Measurements from ENCODE around the gene SFSWAP. TPM values are rescaled to one million over a fixed set of nuclear protein-coding genes. Genes with fewer than 3 reads are reported as not detected.

SFSWAP gene
- polyA plus RNA-seq, 4 donors: 19.7 to 34.7 (median 33.4) TPM

DNA sequence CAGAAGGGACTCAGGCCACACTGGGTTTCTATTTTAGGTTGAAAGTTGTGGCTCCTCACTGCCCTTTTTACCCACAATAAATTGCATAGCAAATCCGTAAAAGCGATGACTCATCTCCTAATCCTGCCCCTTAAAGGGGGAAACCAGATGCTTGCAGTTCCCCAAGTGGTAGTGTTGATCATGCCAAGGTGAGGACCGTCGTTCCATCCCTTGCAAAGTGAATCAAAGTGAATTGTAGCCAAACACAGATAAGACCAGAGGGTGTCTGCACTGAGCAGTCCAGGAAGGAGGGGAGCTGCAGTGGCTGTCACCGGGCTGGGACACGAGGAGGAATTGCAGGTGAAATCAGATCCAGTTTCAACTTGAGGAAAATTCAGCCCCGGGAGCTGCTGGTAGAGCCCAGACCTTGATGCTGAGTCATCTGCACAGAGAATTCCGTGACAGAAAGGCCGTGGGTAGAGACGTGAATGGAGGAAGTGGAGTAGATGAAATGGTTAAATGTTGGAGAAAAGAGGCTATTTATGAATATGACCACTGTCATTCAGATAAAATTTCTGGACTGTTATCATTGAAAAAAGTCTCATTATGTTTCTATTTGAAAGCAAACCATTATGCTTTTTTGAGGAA, 73.1 kb downstream of the SFSWAP start:
- Histone ChIP-seq H3K36me3 (ENCODE audit: control insufficient read depth in 3 of 3, insufficient read depth in 2 of 3, low read depth in 1 of 3, low read length in 3 of 3) (peaks cover 10 to 62% (median 18%) of the 10 kb centered on the region in 3 donors), H3K27me3 (ENCODE audit: control insufficient read depth in 3 of 3, insufficient read depth in 3 of 3, low read length in 3 of 3) (no peaks in the 10 kb centered on the region), H3K27ac (ENCODE audit: low read depth in 1 of 3, low read length in 2 of 3) (no peak overlapping the region), H3K9me3 (ENCODE audit: control insufficient read depth in 2 of 2, insufficient read depth in 1 of 2, low read depth in 1 of 2, low read length in 1 of 2) (no peaks in the 10 kb centered on the region), H3K4me3 (ENCODE audit: low read depth in 1 of 3, low read length in 3 of 3) (no peak overlapping the region), H3K4me1 (ENCODE audit: control insufficient read depth in 3 of 3, insufficient read depth in 2 of 3, low read depth in 1 of 3, low read length in 2 of 3) (no peaks in the 10 kb centered on the region)
- DNase-seq (no peak), FAIRE-seq (no peak)
- 61 to 87% (median 76%) methylated on average over 10 of the region's 10 CpGs for WGBS, 3 donors

DNA sequence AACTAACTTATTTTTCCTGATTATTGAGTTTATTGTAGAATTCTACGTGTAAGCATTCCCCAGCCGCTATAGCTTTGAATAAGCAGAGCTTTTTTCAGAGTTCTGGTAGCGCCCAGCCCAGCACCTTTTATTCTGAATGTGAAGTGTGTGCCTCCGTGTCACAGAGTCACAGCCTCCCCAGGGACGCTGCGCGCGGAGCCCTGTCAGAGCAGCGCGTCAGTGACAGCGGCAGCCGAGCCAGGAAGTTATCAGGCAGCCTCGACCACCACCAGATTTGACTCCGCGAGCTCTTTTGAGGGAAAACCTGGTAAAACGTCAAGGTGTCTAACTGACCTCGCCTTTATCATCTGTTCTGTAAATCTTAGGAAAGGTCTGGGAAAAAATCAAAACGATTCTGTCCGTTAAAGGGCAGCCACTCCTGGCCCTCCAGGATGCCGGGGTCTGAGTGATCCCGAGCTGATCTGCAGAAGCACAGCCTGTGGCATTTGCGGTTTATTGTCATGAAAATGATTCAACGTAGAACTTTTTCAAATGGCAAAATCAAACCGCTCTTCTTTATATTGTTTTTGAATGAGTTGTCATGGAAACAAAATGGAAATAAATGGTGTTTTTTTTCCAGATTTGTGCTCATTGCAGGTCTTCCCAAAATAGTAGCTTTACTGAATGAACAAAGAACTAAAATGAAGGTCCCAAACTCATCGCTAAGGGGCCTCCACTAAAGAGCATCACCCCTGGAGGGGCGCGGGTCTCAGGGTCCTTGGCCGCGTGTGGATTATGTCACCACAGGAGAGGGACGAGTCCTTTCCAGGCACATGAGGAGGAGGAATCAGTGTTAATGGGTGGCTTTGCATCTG, 74.2 kb downstream of the SFSWAP start:
- no peak overlapping the region for H3K27ac ChIP-seq (ENCODE audit: low read depth in 1 of 3, low read length in 2 of 3)
- peaks cover 13 to 63% (median 22%) of the 10 kb centered on the region in 3 donors for H3K36me3 ChIP-seq (ENCODE audit: control insufficient read depth in 3 of 3, insufficient read depth in 2 of 3, low read depth in 1 of 3, low read length in 3 of 3)

DNA sequence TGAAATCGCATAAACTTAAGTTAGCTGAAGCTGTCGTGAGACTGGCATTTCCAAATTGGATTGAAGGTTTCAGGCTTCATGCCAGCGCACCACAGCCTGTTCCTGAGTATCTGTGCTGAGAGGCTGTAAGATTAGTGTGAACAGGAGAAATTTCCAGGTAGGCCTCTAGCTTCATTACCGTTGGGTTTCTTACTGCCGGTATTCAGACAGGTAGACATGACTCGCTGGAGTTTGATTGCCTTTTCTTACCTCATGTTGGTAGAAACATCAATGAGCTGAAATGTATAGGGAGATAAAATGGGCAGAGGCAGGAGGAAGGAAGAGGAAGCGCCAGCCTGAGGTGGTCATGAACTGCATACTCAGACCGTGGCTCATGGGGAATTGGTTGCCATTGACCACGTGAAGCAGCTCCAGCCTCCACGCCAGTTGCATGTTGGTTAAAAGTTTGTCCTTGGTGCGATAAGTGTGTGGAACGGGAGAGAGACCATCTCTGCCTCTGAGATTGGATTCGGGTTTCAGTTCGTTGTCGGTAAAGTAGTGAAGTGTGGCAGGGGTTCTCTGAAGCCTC, 75.0 kb downstream of the SFSWAP start:
- DNase-seq (no peak), FAIRE-seq (no peak)
- no peaks in the 10 kb centered on the region for H3K9me3 ChIP-seq (ENCODE audit: control insufficient read depth in 2 of 2, insufficient read depth in 1 of 2, low read depth in 1 of 2, low read length in 1 of 2)
- no peak overlapping the region for H3K27ac ChIP-seq (ENCODE audit: low read depth in 1 of 3, low read length in 2 of 3)
- peaks cover 13 to 63% (median 22%) of the 10 kb centered on the region in 3 donors for H3K36me3 ChIP-seq (ENCODE audit: control insufficient read depth in 3 of 3, insufficient read depth in 2 of 3, low read depth in 1 of 3, low read length in 3 of 3)
- H3K27me3 ChIP-seq (ENCODE audit: control insufficient read depth in 3 of 3, insufficient read depth in 3 of 3, low read length in 3 of 3): no peaks in the 10 kb centered on the region
- WGBS, 3 donors: 94 to 97% (median 95%) methylated on average over 15 of the region's 15 CpGs
- H3K4me3 ChIP-seq (ENCODE audit: low read depth in 1 of 3, low read length in 3 of 3): no peak overlapping the region
- no peaks in the 10 kb centered on the region for H3K4me1 ChIP-seq (ENCODE audit: control insufficient read depth in 3 of 3, insufficient read depth in 2 of 3, low read depth in 1 of 3, low read length in 2 of 3)

More for the DNA sequence above, 74.2 kb downstream of the SFSWAP start:
- Histone ChIP-seq H3K4me1 (ENCODE audit: control insufficient read depth in 3 of 3, insufficient read depth in 2 of 3, low read depth in 1 of 3, low read length in 2 of 3) (no peaks in the 10 kb centered on the region), H3K9me3 (ENCODE audit: control insufficient read depth in 2 of 2, insufficient read depth in 1 of 2, low read depth in 1 of 2, low read length in 1 of 2) (no peaks in the 10 kb centered on the region), H3K27me3 (ENCODE audit: control insufficient read depth in 3 of 3, insufficient read depth in 3 of 3, low read length in 3 of 3) (no peaks in the 10 kb centered on the region), H3K4me3 (ENCODE audit: low read depth in 1 of 3, low read length in 3 of 3) (no peak overlapping the region)
- no peak for DNase-seq
- WGBS, 3 donors: 88 to 95% (median 94%) methylated on average over 30 of the region's 30 CpGs
- FAIRE-seq: no peak

DNA sequence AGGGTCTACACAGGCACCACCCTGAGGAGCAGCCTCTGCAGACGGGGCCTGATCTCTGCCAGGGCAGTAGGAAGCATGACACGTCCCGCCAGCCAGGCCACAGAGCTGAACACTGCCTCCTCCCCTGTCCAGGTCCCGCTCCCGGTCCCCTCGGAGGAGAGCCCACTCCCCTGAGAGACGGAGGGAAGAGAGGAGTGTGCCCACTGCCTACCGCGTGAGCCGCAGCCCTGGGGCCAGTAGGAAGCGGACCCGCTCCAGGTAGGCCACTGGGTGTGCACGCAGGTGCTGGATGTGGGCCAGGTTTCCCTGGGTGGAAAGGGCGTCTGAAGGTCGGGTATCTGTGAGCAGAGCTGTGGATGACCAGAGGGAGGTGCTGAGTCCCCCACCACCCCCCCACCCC, 75.4 kb downstream of the SFSWAP start:
- Histone ChIP-seq H3K4me1 (ENCODE audit: control insufficient read depth in 3 of 3, insufficient read depth in 2 of 3, low read depth in 1 of 3, low read length in 2 of 3) (no peaks in the 10 kb centered on the region), H3K36me3 (ENCODE audit: control insufficient read depth in 3 of 3, insufficient read depth in 2 of 3, low read depth in 1 of 3, low read length in 3 of 3) (peaks cover 13 to 66% (median 22%) of the 10 kb centered on the region in 3 donors), H3K4me3 (ENCODE audit: low read depth in 1 of 3, low read length in 3 of 3) (no peak overlapping the region), H3K27me3 (ENCODE audit: control insufficient read depth in 3 of 3, insufficient read depth in 3 of 3, low read length in 3 of 3) (no peaks in the 10 kb centered on the region), H3K9me3 (ENCODE audit: control insufficient read depth in 2 of 2, insufficient read depth in 1 of 2, low read depth in 1 of 2, low read length in 1 of 2) (no peaks in the 10 kb centered on the region), H3K27ac (ENCODE audit: low read depth in 1 of 3, low read length in 2 of 3) (no peak overlapping the region)
- FAIRE-seq (no peak), DNase-seq (no peak)
- 79 to 90% (median 89%) methylated on average over 11 to 15 of the region's 15 CpGs for WGBS, 3 donors

DNA sequence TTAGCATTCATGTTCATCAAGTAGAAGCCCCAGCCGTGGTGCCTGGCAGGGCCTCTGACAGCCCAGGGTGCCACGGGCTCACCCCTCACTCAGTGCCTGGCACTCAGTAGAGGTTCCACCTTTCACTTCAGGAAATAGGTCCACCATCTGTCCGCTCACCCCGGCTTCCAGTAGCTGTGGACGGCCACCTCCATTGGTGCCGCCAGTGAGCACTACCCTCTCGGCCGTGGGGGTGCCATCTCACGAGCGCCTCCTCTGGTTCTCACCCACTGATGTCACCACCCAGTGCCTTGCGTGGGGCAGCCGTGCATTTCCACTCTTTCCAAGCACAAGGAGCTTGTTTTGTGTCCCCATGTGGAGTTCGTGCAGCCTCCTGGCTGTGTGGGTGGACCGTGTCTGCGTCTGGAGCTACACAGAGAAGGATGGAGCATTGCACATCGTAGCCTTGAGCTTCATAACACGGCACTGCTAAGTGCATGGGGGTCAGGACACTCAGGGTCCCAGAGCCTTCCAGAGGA, 76.3 kb downstream of the SFSWAP start:
- H3K9me3 ChIP-seq (ENCODE audit: control insufficient read depth in 2 of 2, insufficient read depth in 1 of 2, low read depth in 1 of 2, low read length in 1 of 2): no peaks in the 10 kb centered on the region
- FAIRE-seq (no peak), DNase-seq (no peak)
- H3K4me3 ChIP-seq (ENCODE audit: low read depth in 1 of 3, low read length in 3 of 3): no peak overlapping the region
- no peaks in the 10 kb centered on the region for H3K27me3 ChIP-seq (ENCODE audit: control insufficient read depth in 3 of 3, insufficient read depth in 3 of 3, low read length in 3 of 3)
- no peaks in the 10 kb centered on the region for H3K4me1 ChIP-seq (ENCODE audit: control insufficient read depth in 3 of 3, insufficient read depth in 2 of 3, low read depth in 1 of 3, low read length in 2 of 3)
- 94 to 95% (median 95%) methylated on average over 17 of the region's 17 CpGs for WGBS, 3 donors
- H3K27ac ChIP-seq (ENCODE audit: low read depth in 1 of 3, low read length in 2 of 3): no peak overlapping the region
- H3K36me3 ChIP-seq (ENCODE audit: control insufficient read depth in 3 of 3, insufficient read depth in 2 of 3, low read depth in 1 of 3, low read length in 3 of 3): peaks cover 11 to 68% (median 22%) of the 10 kb centered on the region in 3 donors

DNA sequence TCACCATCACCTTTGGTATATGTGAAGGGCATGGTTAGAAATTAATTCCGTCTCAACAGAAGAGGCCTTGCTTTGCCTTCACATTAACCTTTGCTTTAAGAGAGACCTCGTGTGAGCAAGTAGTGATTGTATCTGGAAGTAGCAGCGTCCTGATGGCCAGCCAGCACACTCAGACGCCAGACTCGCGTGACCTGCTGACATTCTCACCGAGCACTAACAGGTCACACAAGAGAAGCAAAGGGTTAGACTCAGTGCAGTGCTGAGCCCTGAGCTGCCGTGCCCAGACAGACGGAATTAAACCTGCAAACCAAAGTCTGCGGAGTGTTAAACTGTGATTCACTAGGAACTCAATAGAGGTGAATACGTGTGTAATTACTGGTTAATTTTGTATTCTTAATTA, 77.2 kb downstream of the SFSWAP start:
- 93 to 96% (median 95%) methylated on average over 11 of the region's 11 CpGs for WGBS, 3 donors
- FAIRE-seq: no peak
- H3K9me3 ChIP-seq (ENCODE audit: control insufficient read depth in 2 of 2, insufficient read depth in 1 of 2, low read depth in 1 of 2, low read length in 1 of 2): no peaks in the 10 kb centered on the region

DNA sequence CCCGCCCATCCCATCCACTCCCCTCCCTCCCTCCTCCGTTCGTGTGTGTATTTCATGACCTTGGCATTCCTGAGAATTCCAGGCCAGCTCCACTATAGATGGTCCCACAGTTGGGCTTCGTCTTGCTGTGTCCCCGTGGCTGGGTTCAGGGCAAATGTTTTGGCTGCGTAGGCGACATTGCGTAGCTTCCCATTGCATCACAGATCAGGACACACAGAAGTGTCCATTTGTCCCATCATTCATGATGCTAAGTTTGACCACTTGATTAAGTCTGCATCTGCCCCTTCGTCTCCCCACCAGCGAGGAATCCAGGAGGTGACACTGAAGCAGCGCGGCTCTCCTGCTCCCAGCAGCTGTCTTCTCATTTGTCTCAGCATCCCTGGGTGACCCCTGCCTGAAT, 78.7 kb downstream of the SFSWAP start:
- Histone ChIP-seq H3K36me3 (ENCODE audit: control insufficient read depth in 3 of 3, insufficient read depth in 2 of 3, low read depth in 1 of 3, low read length in 3 of 3) (peaks cover 13 to 78% (median 22%) of the 10 kb centered on the region in 3 donors), H3K4me3 (ENCODE audit: low read depth in 1 of 3, low read length in 3 of 3) (no peak overlapping the region), H3K4me1 (ENCODE audit: control insufficient read depth in 3 of 3, insufficient read depth in 2 of 3, low read depth in 1 of 3, low read length in 2 of 3) (no peaks in the 10 kb centered on the region), H3K27me3 (ENCODE audit: control insufficient read depth in 3 of 3, insufficient read depth in 3 of 3, low read length in 3 of 3) (no peaks in the 10 kb centered on the region), H3K27ac (ENCODE audit: low read depth in 1 of 3, low read length in 2 of 3) (no peak overlapping the region), H3K9me3 (ENCODE audit: control insufficient read depth in 2 of 2, insufficient read depth in 1 of 2, low read depth in 1 of 2, low read length in 1 of 2) (no peaks in the 10 kb centered on the region)
- FAIRE-seq (no peak), DNase-seq (no peak)
- 91 to 98% (median 92%) methylated on average over 12 of the region's 12 CpGs for WGBS, 3 donors

More for the DNA sequence above, 77.2 kb downstream of the SFSWAP start:
- Histone ChIP-seq H3K27me3 (ENCODE audit: control insufficient read depth in 3 of 3, insufficient read depth in 3 of 3, low read length in 3 of 3) (no peaks in the 10 kb centered on the region), H3K36me3 (ENCODE audit: control insufficient read depth in 3 of 3, insufficient read depth in 2 of 3, low read depth in 1 of 3, low read length in 3 of 3) (peaks cover 11 to 69% (median 22%) of the 10 kb centered on the region in 3 donors), H3K4me3 (ENCODE audit: low read depth in 1 of 3, low read length in 3 of 3) (no peak overlapping the region), H3K4me1 (ENCODE audit: control insufficient read depth in 3 of 3, insufficient read depth in 2 of 3, low read depth in 1 of 3, low read length in 2 of 3) (no peaks in the 10 kb centered on the region), H3K27ac (ENCODE audit: low read depth in 1 of 3, low read length in 2 of 3) (no peak overlapping the region)
- DNase-seq: no peak

DNA sequence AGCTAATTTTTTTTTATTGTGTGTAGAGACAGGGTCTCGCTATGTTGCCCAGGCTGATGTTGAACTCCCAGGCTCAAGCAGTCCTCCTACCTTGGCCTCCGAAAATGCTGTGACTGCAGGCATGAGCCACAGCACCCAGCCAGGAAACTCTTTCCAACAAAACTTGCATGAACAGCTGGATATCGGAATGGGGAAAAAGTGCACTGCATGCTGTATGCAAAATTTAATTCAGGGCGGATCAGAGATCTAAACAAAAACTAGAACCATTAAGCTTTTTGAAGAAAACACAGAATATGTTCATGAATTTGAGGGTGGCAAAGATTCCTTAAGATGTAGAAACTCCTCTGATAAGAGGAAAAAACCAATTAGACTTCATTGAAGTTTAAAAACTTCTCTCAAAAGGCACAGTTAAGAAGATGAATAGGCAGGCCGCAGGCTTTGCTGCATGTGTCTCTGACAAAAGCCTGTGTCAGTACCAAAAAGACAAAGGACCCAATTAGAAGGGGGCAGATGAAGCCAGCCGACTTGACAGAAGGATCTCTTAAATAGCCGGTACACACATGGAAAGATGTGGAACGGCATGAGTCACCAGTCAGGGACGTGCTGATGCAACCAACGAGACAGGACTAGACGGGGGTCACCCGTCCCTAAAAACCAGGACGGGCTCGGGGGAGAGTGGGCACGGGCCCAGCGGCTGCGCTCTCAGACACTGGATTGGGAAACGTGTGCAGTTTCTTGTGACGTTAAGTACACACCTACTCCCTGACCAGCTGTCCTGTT, 82.5 kb downstream of the SFSWAP start:
- H3K4me1 ChIP-seq (ENCODE audit: control insufficient read depth in 3 of 3, insufficient read depth in 2 of 3, low read depth in 1 of 3, low read length in 2 of 3): no peaks in the 10 kb centered on the region
- no peaks in the 10 kb centered on the region for H3K9me3 ChIP-seq (ENCODE audit: control insufficient read depth in 2 of 2, insufficient read depth in 1 of 2, low read depth in 1 of 2, low read length in 1 of 2)
- no peaks in the 10 kb centered on the region for H3K27me3 ChIP-seq (ENCODE audit: control insufficient read depth in 3 of 3, insufficient read depth in 3 of 3, low read length in 3 of 3)
- no peak overlapping the region for H3K4me3 ChIP-seq (ENCODE audit: low read depth in 1 of 3, low read length in 3 of 3)
- H3K36me3 ChIP-seq (ENCODE audit: control insufficient read depth in 3 of 3, insufficient read depth in 2 of 3, low read depth in 1 of 3, low read length in 3 of 3): peaks cover 10 to 73% (median 17%) of the 10 kb centered on the region in 3 donors
- 86 to 91% (median 88%) methylated on average over 19 of the region's 19 CpGs for WGBS, 3 donors
- no peak for DNase-seq
- H3K27ac ChIP-seq (ENCODE audit: low read depth in 1 of 3, low read length in 2 of 3): no peak overlapping the region
- no peak for FAIRE-seq
